Stimulated activated CD4-positive, alpha-beta T cell treated with anti-CD3 and anti-CD28 coated beads, Interleukin-2, amount 100 ng/mL, for 4 hours (primary cell): ENCODE results near the gene HOXB3.

Source experiments
- DNase-seq: peaks from one replicate; pipeline ENCODE4 v3.0.0-alpha.2; 2020; ENCODE audit warnings: low read depth

Gene HOXB3

DNA sequence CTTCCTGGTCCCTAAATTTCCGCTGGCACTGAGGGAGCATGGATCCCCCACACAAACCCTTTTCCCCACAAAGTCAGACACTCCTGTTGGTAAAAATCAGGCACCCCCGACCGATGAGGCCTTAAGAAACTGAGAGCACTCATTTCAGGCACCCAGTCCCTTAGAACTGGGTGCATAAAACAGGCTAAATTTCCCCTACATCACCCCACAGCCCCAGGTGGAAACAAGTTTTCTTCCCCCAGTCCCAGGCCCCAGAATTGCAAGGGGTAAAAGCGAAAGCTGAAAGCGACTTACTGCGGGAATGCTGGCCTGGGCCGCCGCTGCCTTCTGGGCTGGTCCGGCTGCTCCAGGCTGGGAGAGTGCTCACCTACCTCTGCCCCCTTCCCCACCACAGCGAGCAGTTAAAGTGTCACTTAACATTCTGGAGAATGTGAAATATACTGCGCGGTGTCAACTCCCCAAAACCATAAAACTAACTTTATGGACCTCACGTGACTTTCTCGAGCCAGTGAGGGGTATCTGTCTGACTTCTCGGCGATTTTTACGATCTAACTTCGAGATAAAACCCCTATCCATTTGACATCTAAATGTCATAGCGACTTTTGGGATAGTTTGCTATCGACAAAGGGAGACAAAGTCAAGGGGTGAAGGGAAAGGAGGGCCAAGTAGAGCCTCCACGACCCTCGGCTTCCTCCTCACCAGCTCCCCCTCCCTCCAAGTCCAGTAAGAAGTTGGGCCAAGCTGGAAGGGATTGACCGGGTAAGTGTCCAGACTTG is at the start of gene HOXB3:
Gene HOXB3, minus strand, starts transcription at position 411 of the 776 bp plus-strand sequence. CDS start 37,767 bp downstream, outside the sequence.
- DNase-seq, result no peak

- DNase-seq, result no peak
Measured at GRCh38 chr17:48639136-48639535, 49.1 kb upstream of the HOXB3 start.

DNA sequence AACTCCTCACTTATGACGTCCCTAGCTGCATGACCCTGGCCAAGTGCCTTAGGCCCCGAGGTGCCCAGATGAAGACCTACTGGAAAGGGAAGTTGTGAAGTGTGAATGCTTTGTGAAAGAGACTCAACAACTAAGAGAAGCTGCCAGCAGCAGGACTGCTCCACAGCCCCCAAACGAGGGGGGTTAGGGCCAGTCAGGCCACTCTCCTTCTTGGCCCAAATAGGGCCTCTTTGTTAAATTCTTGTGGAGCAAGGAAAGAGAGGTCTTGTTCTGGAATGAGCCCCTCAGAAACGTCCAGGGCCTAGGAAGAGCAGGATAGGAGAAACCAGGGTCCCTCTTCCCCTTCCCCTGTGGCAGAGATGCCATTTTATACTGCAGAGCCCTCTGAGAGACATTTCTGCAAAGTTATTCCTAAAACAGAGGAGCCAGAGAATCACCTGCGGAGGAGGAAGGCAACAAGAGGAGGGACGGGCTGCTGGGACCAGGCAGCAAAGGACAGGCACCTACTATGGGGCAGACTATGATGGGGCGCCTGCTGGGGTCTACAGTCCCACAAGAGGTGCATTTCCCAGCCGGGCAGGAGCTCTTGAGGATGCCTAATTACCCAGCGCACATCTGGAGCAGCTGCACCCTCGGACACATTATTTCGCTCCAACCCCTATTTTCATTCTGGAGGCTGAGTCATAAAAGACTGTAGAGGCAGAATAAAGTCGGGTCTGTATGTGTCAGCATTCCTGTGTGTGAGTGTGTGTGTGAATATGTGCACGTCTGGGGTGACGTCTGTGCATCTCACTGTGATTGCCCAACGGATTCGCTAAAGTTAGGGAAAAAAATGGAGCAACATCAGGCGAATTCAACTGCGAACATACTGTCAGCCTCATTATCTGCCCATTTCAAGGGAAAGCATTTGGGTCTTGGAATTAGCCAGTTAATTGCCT is 47.6 kb upstream of the HOXB3 start:
- no peak for DNase-seq

GRCh38 chr17:48636177-48637018 is 46.4 kb upstream of the HOXB3 start:
- no peak for DNase-seq

GRCh38 chr17:48634493-48635208 is 44.6 kb upstream of the HOXB3 start:
- DNase-seq, result no peak

GRCh38 chr17:48633266-48633677 is 43.2 kb upstream of the HOXB3 start:
- no peak for DNase-seq

GRCh38 chr17:48632579-48633265 is 42.7 kb upstream of the HOXB3 start:
- DNase-seq, result no peak

- no peak for DNase-seq
Measured at GRCh38 chr17:48631693-48632578, 41.9 kb upstream of the HOXB3 start.

DNA sequence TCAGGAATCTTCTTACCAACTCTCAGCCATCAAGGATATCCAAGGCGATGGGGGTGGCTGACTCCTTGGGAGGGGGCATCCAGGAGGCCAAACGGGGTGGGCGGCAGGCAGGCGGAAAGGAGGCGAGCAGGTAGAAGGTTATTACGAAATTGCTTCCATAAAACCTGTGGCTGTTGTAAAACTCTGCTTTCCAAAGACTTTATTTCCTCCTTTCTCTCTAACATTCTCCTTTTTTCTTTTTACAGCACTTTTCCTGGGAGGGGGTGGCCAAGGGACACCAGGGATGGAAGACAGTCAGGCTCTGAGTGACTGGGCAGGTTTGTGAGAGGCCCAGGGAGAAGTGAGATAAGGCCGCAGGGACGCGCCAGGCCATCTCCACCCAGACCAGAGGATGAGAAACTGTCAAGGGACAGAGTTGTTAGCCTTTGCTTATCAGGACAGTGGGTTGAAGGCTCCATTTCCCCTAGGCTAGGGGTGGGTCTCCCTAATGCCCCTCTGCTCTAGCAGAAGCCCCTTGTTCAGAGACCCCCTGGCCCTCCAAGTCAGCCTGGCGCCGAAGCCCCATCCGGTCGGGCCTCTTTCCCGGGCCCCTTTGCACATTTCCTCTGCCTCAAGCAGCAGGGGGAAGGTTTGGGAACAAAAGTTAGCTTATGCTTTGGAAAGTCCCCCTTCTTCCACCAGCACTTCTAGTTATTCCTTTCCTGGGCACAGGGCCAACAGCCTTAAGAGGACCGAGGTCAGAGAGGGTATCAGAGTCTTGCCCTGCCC is 41.1 kb upstream of the HOXB3 start:
- no peak for DNase-seq

DNA sequence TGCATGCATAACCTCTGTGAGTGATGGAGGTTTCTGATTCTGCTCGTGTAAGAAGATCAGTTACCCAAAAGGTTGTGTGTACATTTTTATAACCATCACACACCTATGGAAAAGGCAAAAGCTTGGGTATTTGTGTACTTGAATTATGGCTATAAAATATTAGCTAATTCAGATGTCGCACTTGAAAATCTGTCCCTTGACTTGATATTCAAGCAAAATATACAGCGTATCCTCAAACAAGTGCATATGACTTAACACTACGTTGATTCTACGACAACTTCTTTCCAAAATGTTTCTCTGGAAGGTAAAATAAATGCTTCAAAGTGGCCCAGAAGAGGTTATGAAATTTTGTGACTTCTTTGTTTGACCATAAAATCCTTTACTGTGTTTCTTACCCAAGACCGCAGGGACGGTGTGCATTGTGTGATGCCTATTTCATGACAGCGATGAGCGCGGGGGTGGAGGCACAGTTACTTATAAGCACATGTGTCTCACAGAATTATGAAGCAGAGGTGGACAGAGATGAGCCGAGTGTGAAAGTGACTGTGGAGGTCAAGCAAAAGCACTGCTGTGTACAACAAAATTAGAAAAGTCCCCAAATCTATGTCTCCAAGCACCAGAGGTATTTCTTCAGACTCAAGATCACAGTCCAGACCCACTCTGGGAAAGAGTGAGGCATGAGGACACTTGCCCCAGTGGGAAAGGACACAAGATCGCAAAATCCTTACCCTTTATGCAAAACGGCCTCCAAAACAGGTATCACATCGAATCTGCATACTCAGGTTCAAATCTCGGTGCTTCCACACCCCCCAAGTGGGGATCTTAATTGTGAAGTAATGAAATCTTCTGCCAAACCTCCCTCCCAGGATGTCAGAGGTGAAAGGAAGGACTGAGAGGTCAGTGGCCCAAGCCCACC is 40.2 kb upstream of the HOXB3 start:
- no peak for DNase-seq

- DNase-seq, result no peak
Measured at GRCh38 chr17:48629411-48629759, 39.3 kb upstream of the HOXB3 start.

DNA sequence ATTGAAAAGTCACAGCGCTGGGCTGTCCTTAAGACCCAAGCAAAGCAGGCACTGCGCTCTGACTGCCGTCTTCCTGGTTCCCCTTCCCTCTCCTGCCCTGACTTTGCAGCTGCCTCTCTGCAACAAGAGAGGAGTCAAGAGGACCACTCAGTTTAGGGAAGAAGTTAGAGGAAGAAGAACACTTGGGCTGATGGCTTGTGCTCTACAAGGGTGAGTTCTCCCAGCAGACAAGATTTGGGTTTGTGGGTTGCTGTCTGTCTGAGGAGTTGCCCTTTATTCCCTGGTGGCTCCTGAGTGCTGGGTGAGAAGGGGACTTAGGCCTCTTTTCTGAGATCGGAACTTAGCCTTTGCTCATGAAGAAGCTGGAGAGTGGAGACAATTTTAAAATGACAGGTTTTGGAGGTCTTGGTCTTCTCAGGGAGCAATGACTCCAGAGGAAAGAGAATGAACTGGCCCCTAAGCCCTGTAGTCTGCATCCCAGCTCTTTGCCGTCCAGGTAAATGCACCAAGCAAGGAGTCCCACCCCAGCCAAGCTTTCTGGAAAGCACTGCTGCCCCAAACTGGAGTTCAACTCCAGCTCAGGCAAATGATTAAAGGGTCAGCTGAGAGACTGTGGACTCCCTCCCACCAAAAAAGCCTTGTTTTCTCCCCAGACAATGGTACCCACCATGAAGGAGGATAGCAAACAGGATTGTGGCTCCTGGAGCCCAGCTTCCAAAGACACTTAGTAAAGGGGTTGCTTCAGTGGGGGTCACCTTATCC is 38.8 kb upstream of the HOXB3 start:
- DNase-seq, result no peak

DNA sequence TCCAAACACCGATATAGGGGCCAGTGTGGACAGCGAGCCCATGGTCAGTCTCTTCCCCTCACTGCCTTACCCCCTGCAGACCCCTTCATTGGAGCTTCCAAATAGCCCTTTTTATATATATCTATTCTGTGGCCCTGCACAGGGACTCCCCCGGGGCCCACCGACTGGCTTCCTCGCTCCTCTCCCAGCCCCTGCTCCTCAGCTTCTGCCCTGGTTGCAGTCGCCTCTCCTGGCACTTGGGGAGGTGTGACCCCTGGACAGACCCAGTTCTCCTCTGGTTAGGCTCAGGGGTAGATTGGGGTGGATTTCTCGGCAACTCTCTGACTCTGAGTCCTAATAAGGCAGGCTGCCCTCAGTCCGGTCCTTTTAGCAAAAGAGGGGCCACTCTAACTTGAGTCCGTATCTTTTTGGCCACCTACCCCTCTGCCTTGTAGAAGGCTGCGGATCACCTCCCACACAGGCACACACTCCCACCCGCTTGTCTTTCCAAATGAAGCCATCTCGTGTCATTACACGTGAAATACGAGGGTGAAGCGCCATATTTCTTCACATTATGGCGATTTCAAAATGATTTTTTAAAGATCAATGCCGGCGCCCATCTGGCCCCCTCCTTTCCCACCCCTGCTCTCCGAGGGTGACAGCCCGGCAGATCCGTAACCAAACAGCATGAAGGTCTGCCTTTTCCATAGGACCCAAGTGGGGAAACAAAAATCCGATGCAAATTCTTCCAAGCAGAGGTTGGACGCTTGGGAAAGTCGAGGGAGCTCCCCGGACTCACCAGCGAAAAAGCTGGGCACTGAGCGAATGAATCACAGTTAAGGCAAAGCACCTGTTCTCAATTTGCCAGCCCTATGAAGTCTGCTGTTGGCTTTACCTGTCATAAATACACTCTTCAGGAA is 37.8 kb upstream of the HOXB3 start:
- DNase-seq, result no peak

DNA sequence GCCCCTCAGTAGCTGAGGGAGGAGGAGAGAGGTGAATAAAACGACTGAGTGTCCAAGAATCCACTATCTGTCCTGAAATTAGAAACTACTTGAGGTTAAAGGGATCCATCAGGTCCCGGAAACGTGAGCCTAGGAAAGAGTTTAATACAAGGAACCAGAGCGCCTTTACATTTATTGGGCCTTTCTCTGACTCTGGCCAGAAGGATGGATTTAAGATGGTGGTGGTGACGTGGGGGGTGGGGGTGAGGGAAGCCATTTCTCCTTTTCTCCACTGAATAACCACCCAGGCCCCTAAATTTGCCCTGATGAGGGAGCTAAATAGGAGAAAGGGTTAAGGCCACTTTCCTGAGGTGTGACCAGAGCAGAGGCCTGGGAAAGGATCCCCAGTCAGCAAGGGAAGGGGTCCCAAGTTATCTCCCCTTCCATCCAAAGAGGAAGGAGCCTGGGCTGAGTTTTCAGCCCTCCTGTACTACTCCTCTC is 37.1 kb upstream of the HOXB3 start:
- DNase-seq, result no peak

DNA sequence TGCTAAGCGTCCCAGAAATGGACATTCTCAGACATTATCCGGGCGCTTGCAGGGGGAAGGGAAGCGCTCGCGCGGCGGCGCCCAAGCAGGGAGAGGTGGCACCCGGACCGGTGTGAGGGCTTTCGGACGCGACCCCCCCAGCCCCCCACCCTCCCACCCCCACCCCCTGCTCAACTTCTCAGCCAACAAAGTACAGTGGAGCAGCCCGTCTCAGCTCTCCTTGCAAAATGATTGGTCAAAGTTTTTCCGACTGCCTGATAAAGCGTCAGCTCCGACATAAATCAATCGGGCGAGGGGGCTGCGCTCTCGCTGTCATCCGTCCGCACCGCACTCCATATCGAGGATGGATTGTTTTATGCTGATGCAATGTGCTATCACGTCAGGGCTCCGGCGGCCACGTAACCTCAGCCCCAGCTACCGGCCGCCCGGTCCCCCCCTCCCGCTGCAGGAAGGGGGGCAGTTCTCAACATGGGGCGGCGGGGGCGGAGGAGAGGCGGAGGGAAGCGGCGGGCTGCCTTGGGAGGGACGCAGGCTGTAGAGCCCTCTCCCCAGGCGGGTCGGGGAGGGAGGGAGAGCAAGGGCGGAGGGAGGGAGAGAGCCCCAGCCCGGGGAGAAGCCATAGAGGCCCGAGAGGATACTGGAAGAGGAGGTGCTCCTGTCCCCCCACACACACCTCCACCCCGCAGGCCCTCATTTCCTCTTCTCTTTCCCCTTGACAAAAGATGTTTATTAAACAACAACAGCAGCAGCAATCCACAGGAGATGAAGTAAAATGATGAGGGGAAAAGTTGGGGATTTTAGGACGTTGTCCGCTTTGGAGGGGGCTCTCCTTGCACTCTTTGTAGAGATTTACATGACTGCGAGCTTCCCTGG is 36.4 kb upstream of the HOXB3 start, which contains the start of gene HOXB9:
Gene HOXB9, minus strand, starts transcription at position 114 of the 873 bp plus-strand sequence. Its CDS starts 89 bp downstream, at position 25.
- DNase-seq, result peak; percentile 61
